ENCODE data around the gene PRRX1. TPM values are rescaled to one million over a fixed set of nuclear protein-coding genes. Genes with fewer than 3 reads are reported as not detected.

Gene PRRX1
- total RNA-seq, 1 experiment from 2014 or later = not detected

- DNase-seq (ENCODE audit: extremely low read depth, low read depth) = no peak
Measured at GRCh38 chr1:170749959-170750358, 86.0 kb downstream of the PRRX1 start.

- DNase-seq (ENCODE audit: extremely low read depth, low read depth) = no peak
Measured at GRCh38 chr1:170755795-170756194, 91.9 kb downstream of the PRRX1 start.

GRCh38 chr1:170758992-170759391 lies 95.1 kb downstream of the PRRX1 start:
- no peak for DNase-seq (ENCODE audit: extremely low read depth, low read depth)

- DNase-seq (ENCODE audit: extremely low read depth, low read depth) = no peak
Measured at GRCh38 chr1:170765279-170765678, 101.3 kb downstream of the PRRX1 start.

GRCh38 chr1:170765712-170766330 lies 101.9 kb downstream of the PRRX1 start:
- DNase-seq (ENCODE audit: extremely low read depth, low read depth) = no peak

- DNase-seq (ENCODE audit: extremely low read depth, low read depth) = no peak
Measured at GRCh38 chr1:170768929-170769328, 105.0 kb downstream of the PRRX1 start.

- DNase-seq (ENCODE audit: extremely low read depth, low read depth) = no peak
Measured at GRCh38 chr1:170769691-170770090, 105.8 kb downstream of the PRRX1 start.

GRCh38 chr1:170770254-170770653 lies 106.3 kb downstream of the PRRX1 start:
- DNase-seq (ENCODE audit: extremely low read depth, low read depth) = no peak

GRCh38 chr1:170776252-170776651 lies 112.3 kb downstream of the PRRX1 start:
- DNase-seq (ENCODE audit: extremely low read depth, low read depth) = no peak

GRCh38 chr1:170776777-170777176 lies 112.8 kb downstream of the PRRX1 start:
- DNase-seq (ENCODE audit: extremely low read depth, low read depth) = no peak

Other genes starting within 250 kb of the PRRX1 start
- gene GORAB, start 132.0 kb upstream of the PRRX1 start, total RNA-seq (2014; rRNA removed; shearing (Covaris generic)) = 9.7 and 16.5 TPM in 2 replicates